AG09319 (cell line): Measurements from ENCODE around the gene FGFRL1.

Experiments
- DNase-seq: peaks from one replicate; pipeline ENCODE4 v3.0.0-alpha.2; 2010; ENCODE audit warnings: low read depth; ENCODE audit errors: extremely low read depth
- TF ChIP-seq, protein P1 (sequence below): IDR thresholded peaks from 2 replicates; pipeline ENCODE4 v1.5.1; 2011; ENCODE audit warnings: low read depth, mild to moderate bottlenecking, inconsistent platforms, low read length, moderate library complexity

Gene FGFRL1

DNA sequence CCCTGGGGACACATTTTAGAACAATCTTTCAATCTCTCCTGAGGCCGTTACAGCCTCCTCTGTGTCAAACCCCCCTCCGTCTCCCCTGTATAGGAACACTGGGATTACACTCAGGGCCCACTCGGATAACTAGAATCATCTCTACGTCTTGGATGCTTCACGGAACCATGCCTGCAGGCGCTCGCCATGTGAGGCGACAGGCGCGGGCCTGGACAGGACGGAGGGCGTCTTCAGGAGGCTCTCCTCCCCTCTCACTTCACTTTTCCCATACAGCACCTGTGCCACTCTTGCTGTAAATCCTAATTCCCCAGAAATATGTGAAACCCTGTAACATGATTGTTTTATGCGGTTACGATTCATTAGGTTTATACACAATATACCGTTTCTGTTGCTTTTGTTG, 28.6 kb upstream of the FGFRL1 start:
- DNase-seq: no peak
- TF ChIP-seq, protein P1, sequence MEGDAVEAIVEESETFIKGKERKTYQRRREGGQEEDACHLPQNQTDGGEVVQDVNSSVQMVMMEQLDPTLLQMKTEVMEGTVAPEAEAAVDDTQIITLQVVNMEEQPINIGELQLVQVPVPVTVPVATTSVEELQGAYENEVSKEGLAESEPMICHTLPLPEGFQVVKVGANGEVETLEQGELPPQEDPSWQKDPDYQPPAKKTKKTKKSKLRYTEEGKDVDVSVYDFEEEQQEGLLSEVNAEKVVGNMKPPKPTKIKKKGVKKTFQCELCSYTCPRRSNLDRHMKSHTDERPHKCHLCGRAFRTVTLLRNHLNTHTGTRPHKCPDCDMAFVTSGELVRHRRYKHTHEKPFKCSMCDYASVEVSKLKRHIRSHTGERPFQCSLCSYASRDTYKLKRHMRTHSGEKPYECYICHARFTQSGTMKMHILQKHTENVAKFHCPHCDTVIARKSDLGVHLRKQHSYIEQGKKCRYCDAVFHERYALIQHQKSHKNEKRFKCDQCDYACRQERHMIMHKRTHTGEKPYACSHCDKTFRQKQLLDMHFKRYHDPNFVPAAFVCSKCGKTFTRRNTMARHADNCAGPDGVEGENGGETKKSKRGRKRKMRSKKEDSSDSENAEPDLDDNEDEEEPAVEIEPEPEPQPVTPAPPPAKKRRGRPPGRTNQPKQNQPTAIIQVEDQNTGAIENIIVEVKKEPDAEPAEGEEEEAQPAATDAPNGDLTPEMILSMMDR: no peak

DNA sequence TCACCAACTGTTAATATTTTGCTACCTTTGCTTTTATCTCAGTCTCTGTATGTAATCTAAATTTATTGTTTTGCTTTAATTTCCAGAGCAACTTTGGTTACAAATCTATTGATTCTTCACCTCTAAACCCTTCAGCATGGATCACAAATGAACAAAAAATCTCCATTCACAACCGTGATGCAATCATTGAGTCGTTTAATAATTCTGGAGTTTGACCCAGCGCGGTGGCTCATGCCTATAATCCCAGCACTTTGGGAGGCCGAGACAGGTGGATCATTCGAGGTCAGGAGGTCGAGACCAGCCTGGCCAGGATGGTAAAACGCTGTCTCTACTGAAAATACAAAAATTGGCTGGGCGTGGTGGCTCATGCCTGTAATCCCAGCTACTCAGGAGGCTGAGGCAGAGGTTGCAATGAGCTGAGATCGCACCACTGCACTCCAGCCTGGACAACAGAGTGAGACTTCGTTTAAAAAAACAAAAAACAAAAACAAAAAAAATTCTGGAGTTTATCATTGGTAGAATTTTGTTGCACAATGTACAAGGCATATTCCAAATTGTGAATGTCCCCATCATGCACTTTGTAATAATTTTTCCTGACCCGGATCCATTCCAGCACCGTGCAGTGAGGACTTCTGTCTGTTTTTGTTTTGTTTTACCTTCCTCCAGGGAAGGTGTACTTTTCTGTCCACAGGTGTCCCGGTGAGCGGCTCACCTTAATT, 26.9 kb upstream of the FGFRL1 start:
- no peak for DNase-seq
- TF ChIP-seq, protein P1: no peak

DNA sequence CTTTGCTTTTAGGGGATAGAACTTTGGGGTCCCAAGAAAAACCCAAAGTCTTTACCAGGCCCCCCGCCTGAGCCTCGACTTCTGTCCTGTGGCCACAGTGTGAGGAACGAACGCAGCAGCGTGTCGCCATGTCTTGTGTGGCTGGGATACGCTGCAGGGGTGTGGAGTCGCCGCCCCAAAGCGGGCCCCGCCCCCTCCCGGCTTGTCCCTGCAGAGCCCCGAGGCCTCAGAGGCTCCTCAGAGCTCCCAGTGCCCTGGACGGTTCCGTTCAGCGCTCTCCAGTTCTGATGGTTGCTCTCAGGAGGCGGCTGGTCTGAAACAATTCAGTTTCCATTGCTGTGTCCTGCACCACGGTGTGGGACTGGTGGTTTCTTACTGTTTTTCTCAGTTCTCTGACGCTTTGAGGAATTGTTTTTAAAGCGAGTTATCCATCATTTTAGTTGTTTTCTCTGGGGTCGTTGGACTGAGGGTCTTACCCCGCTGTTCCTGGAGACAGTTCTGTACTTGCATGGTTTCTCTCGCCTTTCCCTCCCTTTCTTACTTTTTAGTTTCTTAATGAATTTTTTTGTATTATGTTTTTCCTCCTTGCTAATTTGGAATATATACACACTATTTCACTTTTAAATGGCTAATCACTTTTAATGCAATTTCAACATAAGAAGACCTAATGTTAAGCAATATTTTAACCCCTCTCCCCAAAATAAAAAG, 26.1 kb upstream of the FGFRL1 start:
- no peak for DNase-seq

DNA sequence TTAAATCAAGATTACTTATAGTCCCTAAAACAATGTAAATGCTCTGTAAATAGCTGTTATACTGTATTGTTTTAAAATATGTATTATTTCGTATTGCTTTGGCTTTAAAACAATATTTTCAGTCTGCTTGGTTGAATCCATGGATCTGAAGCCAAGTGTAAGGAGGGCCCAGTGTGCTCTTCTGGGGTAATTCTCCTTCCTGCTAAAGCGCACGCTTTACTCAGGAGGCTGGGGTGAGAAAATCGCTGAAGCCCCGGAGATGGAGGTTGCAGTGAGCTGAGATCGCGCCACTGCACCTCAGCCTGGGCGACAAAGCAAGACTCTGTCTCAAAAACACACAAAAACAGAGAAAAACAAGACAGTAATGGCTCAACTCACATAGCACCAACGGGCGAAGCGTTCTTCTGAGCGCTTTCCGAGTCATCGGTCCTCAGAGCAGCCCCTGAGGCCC, 25.0 kb upstream of the FGFRL1 start:
- TF ChIP-seq, protein P1: no peak
- DNase-seq: no peak

More for the DNA sequence above, 26.1 kb upstream of the FGFRL1 start:
- TF ChIP-seq, protein P1: no peak

GRCh38 chr4:986879-987623, 24.4 kb upstream of the FGFRL1 start, which contains the start of gene IDUA:
IDUA (plus strand) TSS chr4:987044; CDS start chr4:987085, 41 bp downstream.
- no peak for DNase-seq
- TF ChIP-seq, protein P1: peak; percentile 45

- TF ChIP-seq, protein P1: no peak
- no peak for DNase-seq
These were observed 23.6 kb upstream of the FGFRL1 start for GRCh38 chr4:987624-988513.
